ENCODE measurements around the gene TRIM8.
A peak's percentile ranks its signal among the peaks of the same experiment; 100 is the strongest.

The TRIM8 gene

GRCh38 chr10:102644066-102644645 lies at the start of gene TRIM8:
Gene TRIM8, plus strand, starts transcription at chr10:102644479. Its CDS starts 139 bp downstream, at chr10:102644618.
- Histone ChIP-seq H4K20me1 (ENCODE audit: insufficient read depth, low read length) (peaks cover 42% of the 10 kb centered on the region), H3K36me3 (ENCODE audit: insufficient read depth, low read length) (peaks cover 32% of the 10 kb centered on the region), H3K4me2 (ENCODE audit: insufficient read depth, low read length) (peak within 1 kb of the TSS; percentile 73), H3K9me3 (ENCODE audit: insufficient read depth, low read length, severe bottlenecking) (no peaks in the 10 kb centered on the region), H3K27ac (ENCODE audit: low read length) (peak within 1 kb of the TSS; percentile 95), H3K4me1 (ENCODE audit: insufficient read depth, low read length) (peaks cover 49% of the 10 kb centered on the region), H3K9ac (ENCODE audit: low read depth, low read length) (peak within 1 kb of the TSS; percentile 97), H2AFZ (ENCODE audit: low read depth, low read length) (peak within 1 kb of the TSS; percentile 78), H3K4me3 (ENCODE audit: low read depth in 1 of 2, low read length in 2 of 2) (peak within 1 kb of the TSS; percentile 75 to 97), H3K79me2 (ENCODE audit: insufficient read depth, low read length) (peaks cover 66% of the 10 kb centered on the region), H3K27me3 (ENCODE audit: insufficient read depth, low read length, poor library complexity) (no peaks in the 10 kb centered on the region)
- TF ChIP-seq EZH2 (IDR thresholded peaks at IDR 0.05; ENCODE audit: borderline replicate concordance, low read depth, low read length, severe bottlenecking): no peak
- TF ChIP-seq, protein P1, sequence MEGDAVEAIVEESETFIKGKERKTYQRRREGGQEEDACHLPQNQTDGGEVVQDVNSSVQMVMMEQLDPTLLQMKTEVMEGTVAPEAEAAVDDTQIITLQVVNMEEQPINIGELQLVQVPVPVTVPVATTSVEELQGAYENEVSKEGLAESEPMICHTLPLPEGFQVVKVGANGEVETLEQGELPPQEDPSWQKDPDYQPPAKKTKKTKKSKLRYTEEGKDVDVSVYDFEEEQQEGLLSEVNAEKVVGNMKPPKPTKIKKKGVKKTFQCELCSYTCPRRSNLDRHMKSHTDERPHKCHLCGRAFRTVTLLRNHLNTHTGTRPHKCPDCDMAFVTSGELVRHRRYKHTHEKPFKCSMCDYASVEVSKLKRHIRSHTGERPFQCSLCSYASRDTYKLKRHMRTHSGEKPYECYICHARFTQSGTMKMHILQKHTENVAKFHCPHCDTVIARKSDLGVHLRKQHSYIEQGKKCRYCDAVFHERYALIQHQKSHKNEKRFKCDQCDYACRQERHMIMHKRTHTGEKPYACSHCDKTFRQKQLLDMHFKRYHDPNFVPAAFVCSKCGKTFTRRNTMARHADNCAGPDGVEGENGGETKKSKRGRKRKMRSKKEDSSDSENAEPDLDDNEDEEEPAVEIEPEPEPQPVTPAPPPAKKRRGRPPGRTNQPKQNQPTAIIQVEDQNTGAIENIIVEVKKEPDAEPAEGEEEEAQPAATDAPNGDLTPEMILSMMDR (IDR thresholded peaks at IDR 0.05; ENCODE audit: borderline replicate concordance, extremely low read depth, low read length, poor library complexity, severe bottlenecking): no peak
- DNase-seq (peak; percentile 66), ATAC-seq (ENCODE audit: insufficient read depth, low read depth) (peak; percentile 17; the same call in 2 of the 3 replicates)

DNA sequence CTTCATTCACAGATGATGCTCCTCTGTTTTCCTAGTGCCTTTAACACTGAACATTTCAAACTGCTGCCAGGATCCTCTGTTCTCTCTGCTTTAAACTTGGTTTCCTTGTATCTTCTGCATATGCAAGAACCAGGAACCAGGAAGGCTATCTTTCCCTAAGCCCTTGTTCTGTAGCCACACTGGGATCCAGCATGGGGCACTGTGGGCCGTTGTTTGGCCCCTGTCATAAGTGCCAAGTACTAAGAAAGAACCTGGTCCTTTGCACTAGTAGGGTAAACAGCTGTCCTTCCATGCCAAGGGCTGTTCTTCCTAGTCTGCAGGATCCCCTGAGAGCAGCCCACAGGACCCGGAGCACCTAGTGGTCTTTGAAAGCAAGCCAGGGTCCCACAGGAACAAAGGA lies 49.0 kb upstream of the TRIM8 start:
- Histone ChIP-seq H3K4me3 (ENCODE audit: low read depth in 1 of 2, low read length in 2 of 2) (no peak overlapping the region), H2AFZ (ENCODE audit: low read depth, low read length) (no peak overlapping the region), H3K9me3 (ENCODE audit: insufficient read depth, low read length, severe bottlenecking) (no peaks in the 10 kb centered on the region), H4K20me1 (ENCODE audit: insufficient read depth, low read length) (no peaks in the 10 kb centered on the region; the same call in 1 of the 2 replicates), H3K27me3 (ENCODE audit: insufficient read depth, low read length, poor library complexity) (no peaks in the 10 kb centered on the region), H3K36me3 (ENCODE audit: insufficient read depth, low read length) (peaks cover 38% of the 10 kb centered on the region), H3K79me2 (ENCODE audit: insufficient read depth, low read length) (no peaks in the 10 kb centered on the region), H3K4me2 (ENCODE audit: insufficient read depth, low read length) (no peak overlapping the region), H3K9ac (ENCODE audit: low read depth, low read length) (no peak overlapping the region), H3K27ac (ENCODE audit: low read length) (no peak overlapping the region), H3K4me1 (ENCODE audit: insufficient read depth, low read length) (no peaks in the 10 kb centered on the region)
- DNase-seq (no peak), ATAC-seq (ENCODE audit: insufficient read depth, low read depth) (no peak)
- TF ChIP-seq, protein P1 (IDR thresholded peaks at IDR 0.05; ENCODE audit: borderline replicate concordance, extremely low read depth, low read length, poor library complexity, severe bottlenecking): no peak
- TF ChIP-seq EZH2 (IDR thresholded peaks at IDR 0.05; ENCODE audit: borderline replicate concordance, low read depth, low read length, severe bottlenecking): no peak

GRCh38 chr10:102595897-102596296 lies 48.4 kb upstream of the TRIM8 start:
- H3K36me3 ChIP-seq (ENCODE audit: insufficient read depth, low read length): peaks cover 38% of the 10 kb centered on the region
- no peaks in the 10 kb centered on the region; the same call in 1 of the 2 replicates for H4K20me1 ChIP-seq (ENCODE audit: insufficient read depth, low read length)
- H3K9ac ChIP-seq (ENCODE audit: low read depth, low read length): no peak overlapping the region
- no peak for DNase-seq
- H3K9me3 ChIP-seq (ENCODE audit: insufficient read depth, low read length, severe bottlenecking): no peaks in the 10 kb centered on the region
- no peak overlapping the region for H2AFZ ChIP-seq (ENCODE audit: low read depth, low read length)
- no peaks in the 10 kb centered on the region for H3K27me3 ChIP-seq (ENCODE audit: insufficient read depth, low read length, poor library complexity)
- no peak overlapping the region for H3K27ac ChIP-seq (ENCODE audit: low read length)
- TF ChIP-seq, protein P1 (IDR thresholded peaks at IDR 0.05; ENCODE audit: borderline replicate concordance, extremely low read depth, low read length, poor library complexity, severe bottlenecking): no peak
- no peak for TF ChIP-seq EZH2 (IDR thresholded peaks at IDR 0.05; ENCODE audit: borderline replicate concordance, low read depth, low read length, severe bottlenecking)
- no peaks in the 10 kb centered on the region for H3K4me1 ChIP-seq (ENCODE audit: insufficient read depth, low read length)
- no peaks in the 10 kb centered on the region for H3K79me2 ChIP-seq (ENCODE audit: insufficient read depth, low read length)
- no peak for ATAC-seq (ENCODE audit: insufficient read depth, low read depth)
- no peak overlapping the region for H3K4me2 ChIP-seq (ENCODE audit: insufficient read depth, low read length)
- H3K4me3 ChIP-seq (ENCODE audit: low read depth in 1 of 2, low read length in 2 of 2): no peak overlapping the region

All from DND-41 (cell line).